GM12874 (cell line): Measurements from ENCODE around the gene MR1.

Experiments used
- TF ChIP-seq, protein P1 (sequence below): IDR thresholded peaks from 2 replicates; pipeline ENCODE4 v1.5.1; 2011; ENCODE audit warnings: low read depth, mild to moderate bottlenecking, control low read depth, low read length, moderate library complexity; ENCODE audit not compliant: insufficient read depth

Gene MR1

DNA sequence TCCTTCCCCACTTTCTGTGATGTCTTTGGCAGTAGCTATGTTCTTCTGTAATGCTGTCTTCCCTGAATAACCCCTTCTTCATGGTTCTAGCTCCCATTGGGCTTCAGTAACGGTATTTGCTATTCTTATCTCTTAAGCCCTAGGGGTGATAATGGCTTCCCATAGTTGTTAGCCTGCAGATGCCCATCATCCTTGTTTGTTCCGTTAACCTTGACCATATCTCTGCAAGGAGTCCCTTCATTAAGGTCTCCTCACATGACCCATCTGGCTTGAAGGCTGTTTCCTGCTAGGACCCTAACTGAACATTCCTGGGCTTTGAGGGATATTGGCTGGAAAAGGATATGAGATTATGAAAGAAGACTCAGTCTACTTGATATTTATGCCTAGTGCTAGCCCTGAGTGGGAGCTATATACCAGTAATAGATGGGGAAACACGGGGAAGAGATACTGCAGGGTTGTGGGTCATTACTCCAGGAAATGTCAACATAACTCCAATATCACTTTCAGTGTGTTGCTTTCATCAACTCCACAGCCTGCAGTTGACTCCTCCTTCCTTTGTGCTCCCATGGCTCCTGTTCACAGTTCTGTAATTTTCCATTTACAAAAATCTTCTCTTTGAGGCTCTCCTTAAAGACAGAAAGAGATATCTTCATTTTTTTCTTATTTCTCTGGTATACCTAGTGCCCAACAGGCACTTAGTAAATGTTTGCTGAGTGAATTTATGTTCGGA lies 2.5 kb downstream of the MR1 start:
- TF ChIP-seq, protein P1, sequence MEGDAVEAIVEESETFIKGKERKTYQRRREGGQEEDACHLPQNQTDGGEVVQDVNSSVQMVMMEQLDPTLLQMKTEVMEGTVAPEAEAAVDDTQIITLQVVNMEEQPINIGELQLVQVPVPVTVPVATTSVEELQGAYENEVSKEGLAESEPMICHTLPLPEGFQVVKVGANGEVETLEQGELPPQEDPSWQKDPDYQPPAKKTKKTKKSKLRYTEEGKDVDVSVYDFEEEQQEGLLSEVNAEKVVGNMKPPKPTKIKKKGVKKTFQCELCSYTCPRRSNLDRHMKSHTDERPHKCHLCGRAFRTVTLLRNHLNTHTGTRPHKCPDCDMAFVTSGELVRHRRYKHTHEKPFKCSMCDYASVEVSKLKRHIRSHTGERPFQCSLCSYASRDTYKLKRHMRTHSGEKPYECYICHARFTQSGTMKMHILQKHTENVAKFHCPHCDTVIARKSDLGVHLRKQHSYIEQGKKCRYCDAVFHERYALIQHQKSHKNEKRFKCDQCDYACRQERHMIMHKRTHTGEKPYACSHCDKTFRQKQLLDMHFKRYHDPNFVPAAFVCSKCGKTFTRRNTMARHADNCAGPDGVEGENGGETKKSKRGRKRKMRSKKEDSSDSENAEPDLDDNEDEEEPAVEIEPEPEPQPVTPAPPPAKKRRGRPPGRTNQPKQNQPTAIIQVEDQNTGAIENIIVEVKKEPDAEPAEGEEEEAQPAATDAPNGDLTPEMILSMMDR: no peak

DNA sequence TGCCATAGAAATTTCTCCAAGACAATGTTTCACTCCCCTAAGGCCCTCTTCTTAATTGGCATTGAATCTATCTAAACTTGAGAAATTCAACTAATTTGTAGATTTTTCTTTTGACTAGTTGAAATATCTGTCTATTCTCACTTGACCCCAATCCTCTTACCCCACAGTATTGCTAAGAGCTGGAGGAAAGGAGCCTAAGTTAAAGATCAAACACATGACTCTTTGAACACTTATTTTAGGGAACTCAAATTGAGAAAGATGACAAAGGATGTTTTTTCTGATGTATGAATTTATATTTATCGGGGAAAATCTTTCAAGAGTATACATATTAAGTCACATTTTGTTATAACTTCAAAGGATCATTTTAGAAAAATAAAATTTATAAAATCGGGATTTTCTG lies 3.6 kb downstream of the MR1 start:
- TF ChIP-seq, protein P1: no peak

DNA sequence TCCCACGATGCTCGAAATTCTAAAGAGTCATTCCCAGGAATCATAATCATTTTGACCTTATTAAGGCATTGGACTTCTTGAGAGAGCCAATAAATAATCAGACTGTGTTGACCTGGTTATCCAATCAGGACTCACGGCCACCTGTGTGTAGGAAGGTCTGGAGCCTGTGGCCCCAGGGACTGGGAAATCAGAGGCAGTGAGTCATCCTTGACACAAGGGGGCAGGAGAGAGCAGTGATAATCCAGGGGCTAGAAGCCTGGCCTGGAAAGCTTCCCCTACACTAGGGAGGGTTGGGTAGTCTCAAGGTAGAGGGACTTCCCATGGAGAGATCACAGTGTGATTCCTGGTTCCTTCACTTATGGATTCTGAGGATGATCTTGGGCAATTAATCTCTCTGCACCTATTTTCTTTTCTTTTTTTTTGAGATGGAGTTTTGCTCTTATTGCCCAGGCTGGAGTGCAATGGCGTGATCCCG lies 4.7 kb downstream of the MR1 start:
- TF ChIP-seq, protein P1: peak; percentile 82

DNA sequence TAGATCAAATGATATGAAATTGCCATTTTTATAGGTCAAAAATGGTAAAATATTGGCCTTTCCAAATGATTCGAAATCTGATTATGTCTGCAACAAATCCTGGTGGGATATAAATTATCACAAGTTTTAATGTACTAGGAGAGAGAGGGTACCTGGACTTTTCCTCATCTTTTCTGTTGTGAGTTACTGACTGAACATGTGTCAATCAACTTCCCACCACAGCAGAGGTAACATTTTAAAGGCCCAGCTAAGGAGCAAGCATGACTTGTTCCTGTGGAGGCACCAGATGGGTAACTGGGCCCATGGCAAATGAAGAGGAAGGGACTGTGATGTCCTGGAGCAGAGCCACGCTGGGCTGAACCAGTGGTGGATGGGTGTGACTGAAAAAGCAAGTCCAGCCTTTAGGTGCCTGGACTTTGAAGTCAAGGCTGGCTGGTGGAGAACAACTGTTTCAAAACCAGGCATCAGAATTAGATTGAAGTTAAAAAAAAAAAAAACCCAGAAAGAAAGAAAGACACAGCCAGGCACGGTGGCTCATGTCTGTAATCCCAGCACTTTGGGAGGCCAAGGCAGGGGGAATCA lies 6.6 kb downstream of the MR1 start:
- TF ChIP-seq, protein P1: no peak

DNA sequence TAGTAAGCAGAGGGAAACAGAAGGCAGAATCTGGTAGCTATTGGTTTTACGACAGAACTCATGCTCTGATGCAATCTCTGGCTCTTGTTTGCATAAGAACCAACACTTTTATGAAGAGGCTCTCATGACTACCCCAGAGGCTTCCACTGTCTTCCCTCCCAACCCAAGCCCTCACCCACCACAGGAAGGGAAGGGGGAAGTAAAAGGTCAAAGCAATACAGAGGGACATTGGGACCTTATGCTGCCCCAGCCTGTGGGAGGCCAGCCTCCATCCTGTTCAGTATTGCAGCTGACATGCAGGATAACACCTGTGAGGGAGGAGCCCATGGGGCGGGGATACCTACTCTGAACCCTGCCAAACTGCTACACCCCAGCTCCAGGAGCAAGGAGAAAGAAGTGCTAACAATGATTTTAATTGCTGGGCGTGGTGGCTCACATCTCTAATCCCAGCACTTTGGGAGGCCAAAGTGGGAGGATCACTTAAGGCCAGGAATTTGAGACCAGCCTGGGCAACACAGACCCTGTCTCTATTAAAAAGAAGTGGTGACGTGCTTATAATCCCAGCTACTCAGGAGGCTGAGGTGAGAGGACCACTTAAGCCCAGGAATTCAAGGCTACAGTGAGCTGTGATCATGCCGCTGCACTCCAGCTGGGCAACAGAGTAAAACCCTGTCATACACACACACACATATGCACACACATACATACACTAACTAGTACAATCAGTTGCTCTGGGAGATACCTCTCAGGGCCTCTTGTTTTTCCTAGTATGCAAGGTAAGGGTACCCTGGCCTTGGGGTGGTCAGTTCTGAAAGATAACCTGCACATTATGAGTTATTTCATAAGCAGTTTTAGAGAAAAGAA lies 9.5 kb downstream of the MR1 start:
- TF ChIP-seq, protein P1: no peak

DNA sequence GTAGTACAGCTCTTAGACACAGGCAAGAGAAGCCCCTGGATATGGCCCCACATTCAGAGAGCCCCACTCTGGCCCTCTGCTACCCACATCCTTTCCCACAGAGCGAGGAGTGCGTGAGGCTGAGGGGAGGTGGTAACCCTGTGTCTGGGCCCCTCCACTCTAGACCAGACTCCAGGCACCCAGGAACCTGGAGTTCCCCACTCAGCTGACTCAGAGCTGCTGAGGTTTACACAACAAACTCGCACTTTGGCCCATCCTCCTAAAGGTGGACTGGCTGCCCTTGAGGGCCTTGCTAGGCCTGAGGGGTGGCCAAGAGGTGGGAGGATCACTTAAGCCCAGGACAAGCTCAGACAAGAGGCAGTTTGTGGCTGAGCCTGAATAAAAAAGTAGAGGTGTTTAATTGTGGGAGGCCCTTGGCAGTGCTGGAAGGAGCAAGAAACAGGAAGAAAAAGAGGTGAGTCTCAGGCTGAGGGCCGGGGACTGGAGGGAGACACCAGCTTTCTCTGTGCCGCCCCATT lies 10.7 kb downstream of the MR1 start:
- TF ChIP-seq, protein P1: no peak

DNA sequence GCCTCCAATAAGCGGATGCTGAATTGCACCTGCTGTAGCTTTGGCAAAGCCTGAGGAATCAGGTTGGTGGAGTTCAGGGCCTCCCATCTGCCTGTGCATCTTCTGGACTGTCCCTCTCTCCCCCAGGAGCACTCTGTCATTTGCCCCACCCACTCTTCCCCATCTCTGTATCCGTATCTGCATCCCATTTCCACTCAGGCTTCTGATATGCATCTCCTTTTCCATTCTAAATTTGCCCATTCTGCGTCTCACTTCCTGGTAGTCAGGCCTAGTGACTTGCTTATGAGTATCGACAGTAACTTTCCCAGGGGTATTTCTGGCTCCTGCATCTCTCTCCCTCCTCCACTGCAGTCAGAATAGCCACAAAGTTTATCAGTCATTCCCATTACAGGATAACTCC lies 15.6 kb downstream of the MR1 start:
- TF ChIP-seq, protein P1: no peak
